Caco-2 (cell line): ENCODE results near the gene PDGFC. TPM values are rescaled to one million over a fixed set of nuclear protein-coding genes. Genes with fewer than 3 reads are reported as not detected.

Experiments
- BruUV-seq: library from RNA; stranded (reverse); fragments of 400-500 nt; replicated peaks from 2 replicates; lab custom pipeline; 2021; lab: Mats Ljungman, UMichigan
- CTCF ChIA-PET: fragments of 300-600 bp; sonication (Branson Sonifier 250); formaldehyde crosslinking; loops from one replicate; lab custom pipeline; 2022; ENCODE audit warnings: antibody characterized with exemption; lab: Charles Lee
- POLR2A ChIA-PET: fragments of 300-600 bp; sonication (Branson Sonifier 250); formaldehyde crosslinking; loops from one replicate; lab custom pipeline; 2022; ENCODE audit warnings: antibody characterized with exemption; lab: Charles Lee
- DNase-seq, 2 experiments: peaks; one replicate each; pipeline versions ENCODE4 v3.0.0 to v3.0.0-alpha.2; 2020 to 2022
- H3K27me3 ChIP-seq: replicated peaks from 2 replicates; pipeline ENCODE4 v1.6.0; 2011; ENCODE audit warnings: low read length; ENCODE audit not compliant: control insufficient read depth, insufficient read depth
- H3K36me3 ChIP-seq: 2 replicates; pipeline ENCODE4 v1.5.1; 2011; ENCODE audit warnings: low read length; ENCODE audit not compliant: control insufficient read depth, insufficient read depth
- H3K4me1 ChIP-seq: fragments of 250-450 bp; sonication (Bioruptor Pico); 2 replicates; pipeline ENCODE4 v1.5.1; 2020; ENCODE audit warnings: mild to moderate bottlenecking
- H3K4me3 ChIP-seq: 2 replicates; pipeline ENCODE4 v1.5.1; 2011; ENCODE audit warnings: low read depth, mild to moderate bottlenecking, control low read depth, low read length
- H3K9me3 ChIP-seq: fragments of 250-450 bp; sonication (Bioruptor Pico); 2 replicates; pipeline ENCODE4 v1.5.1; 2020; ENCODE audit warnings: mild to moderate bottlenecking, moderate library complexity
- H3K27ac Mint-ChIP-seq: one replicate; pipeline ENCODE4 v1.8.0; 2022; ENCODE audit warnings: mixed read lengths; ENCODE audit not compliant: unreplicated experiment
- H3K27me3 Mint-ChIP-seq: one replicate; pipeline ENCODE4 v1.8.0; 2022; ENCODE audit warnings: mixed read lengths; ENCODE audit not compliant: insufficient read depth, unreplicated experiment
- H3K36me3 Mint-ChIP-seq: one replicate; pipeline ENCODE4 v1.8.0; 2022; ENCODE audit warnings: mild to moderate bottlenecking, mixed read lengths; ENCODE audit not compliant: insufficient read depth, unreplicated experiment
- H3K4me1 Mint-ChIP-seq: one replicate; pipeline ENCODE4 v1.8.0; 2022; ENCODE audit warnings: low read depth, mixed read lengths; ENCODE audit not compliant: unreplicated experiment
- H3K4me3 Mint-ChIP-seq: one replicate; pipeline ENCODE4 v1.8.0; 2022; ENCODE audit warnings: mild to moderate bottlenecking, moderate library complexity, mixed read lengths; ENCODE audit not compliant: unreplicated experiment
- H3K9me3 Mint-ChIP-seq: one replicate; pipeline ENCODE4 v1.8.0; 2022; ENCODE audit warnings: mixed read lengths; ENCODE audit not compliant: unreplicated experiment
- intact Hi-C: fragments of 100-400 bp; cut with micrococcal nuclease; formaldehyde crosslinking; loops from one replicate; pipeline ENCODE4 v1.10.0; 2022; ENCODE audit not compliant: unreplicated experiment
- total RNA-seq: library from RNA; stranded (reverse); gene quantifications from 2 replicates; pipeline ENCODE4 v1.2.3, GENCODE V29; 2022
- TF ChIP-seq, protein P1 (sequence below), 2 experiments: fragments of 200-600 bp in 1 of 2; IDR thresholded peaks; 1 replicate in 1 of 2; 2 replicates in 1 of 2; pipeline versions ENCODE4 v1.5.1 to v1.8.0; 2011 to 2022; ENCODE audit warnings: antibody characterized with exemption in 1 of 2, control low read depth in 1 of 2, inconsistent platforms in 1 of 2, low read depth in 1 of 2, low read length in 1 of 2, mild to moderate bottlenecking in 1 of 2, moderate library complexity in 1 of 2; ENCODE audit not compliant: insufficient read depth in 1 of 2, severe bottlenecking in 1 of 2, unreplicated experiment in 1 of 2

PDGFC gene
- total RNA-seq, 1 experiment from 2014 or later = 9.5 TPM

DNA sequence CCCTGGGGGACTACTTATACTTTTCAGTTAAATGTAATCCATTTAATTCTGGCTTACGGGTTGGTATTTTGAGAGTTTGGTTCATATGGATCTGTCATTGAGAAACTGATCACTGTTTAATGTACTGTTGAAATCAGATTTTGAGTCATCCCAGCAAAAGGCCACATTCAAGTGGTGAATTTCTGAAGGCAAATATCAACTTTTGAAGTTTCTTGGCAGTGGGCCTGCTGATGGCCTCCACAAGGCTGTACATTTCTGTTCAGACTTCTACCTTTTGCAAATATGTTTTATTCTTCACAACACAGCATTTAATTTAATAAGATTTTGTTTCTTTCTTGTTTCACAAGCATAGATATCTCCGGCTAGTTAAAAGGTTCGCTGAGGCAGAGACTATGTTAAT is 138.7 kb downstream of the PDGFC start:
- POLR2A ChIA-PET = no interaction called here
- H3K27ac Mint-ChIP-seq = no peak overlapping the region

DNA sequence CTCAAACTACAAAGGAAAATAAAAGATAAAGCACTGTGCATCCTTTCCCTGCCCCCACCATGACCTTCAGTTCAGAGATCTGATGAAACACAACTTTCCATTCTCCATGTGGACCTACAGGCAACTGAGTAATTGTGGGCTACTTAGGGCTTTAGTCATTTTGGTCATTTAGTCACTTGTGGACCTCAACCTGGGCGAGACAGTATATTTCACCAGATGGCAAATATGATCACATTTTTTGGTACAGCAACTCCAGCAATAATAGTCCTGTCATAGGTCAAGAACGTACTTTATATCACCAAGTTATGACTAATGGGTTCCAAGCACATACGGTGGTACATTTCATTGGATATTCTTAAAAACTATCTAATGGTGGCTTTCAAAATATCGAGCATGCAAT is 141.2 kb downstream of the PDGFC start:
- ChIA-PET POLR2A (no interaction called here), CTCF (no interaction called here)
- H3K36me3 Mint-ChIP-seq = no peaks in the 10 kb centered on the region
- Histone ChIP-seq H3K27me3 (no peaks in the 10 kb centered on the region), H3K36me3 (no peaks in the 10 kb centered on the region), H3K4me1 (no peaks in the 10 kb centered on the region), H3K9me3 (no peaks in the 10 kb centered on the region), H3K4me3 (no peak overlapping the region)
- no peaks in the 10 kb centered on the region for H3K4me1 Mint-ChIP-seq
- TF ChIP-seq, protein P1, sequence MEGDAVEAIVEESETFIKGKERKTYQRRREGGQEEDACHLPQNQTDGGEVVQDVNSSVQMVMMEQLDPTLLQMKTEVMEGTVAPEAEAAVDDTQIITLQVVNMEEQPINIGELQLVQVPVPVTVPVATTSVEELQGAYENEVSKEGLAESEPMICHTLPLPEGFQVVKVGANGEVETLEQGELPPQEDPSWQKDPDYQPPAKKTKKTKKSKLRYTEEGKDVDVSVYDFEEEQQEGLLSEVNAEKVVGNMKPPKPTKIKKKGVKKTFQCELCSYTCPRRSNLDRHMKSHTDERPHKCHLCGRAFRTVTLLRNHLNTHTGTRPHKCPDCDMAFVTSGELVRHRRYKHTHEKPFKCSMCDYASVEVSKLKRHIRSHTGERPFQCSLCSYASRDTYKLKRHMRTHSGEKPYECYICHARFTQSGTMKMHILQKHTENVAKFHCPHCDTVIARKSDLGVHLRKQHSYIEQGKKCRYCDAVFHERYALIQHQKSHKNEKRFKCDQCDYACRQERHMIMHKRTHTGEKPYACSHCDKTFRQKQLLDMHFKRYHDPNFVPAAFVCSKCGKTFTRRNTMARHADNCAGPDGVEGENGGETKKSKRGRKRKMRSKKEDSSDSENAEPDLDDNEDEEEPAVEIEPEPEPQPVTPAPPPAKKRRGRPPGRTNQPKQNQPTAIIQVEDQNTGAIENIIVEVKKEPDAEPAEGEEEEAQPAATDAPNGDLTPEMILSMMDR (IDR thresholded peaks at IDR 0.05; ENCODE audit: insufficient read depth in 1 of 2, low read depth in 1 of 2, low read length in 1 of 2, severe bottlenecking in 1 of 2, unreplicated experiment in 1 of 2) = no peak
- no peak overlapping the region for H3K4me3 Mint-ChIP-seq
- DNase-seq = no peak
- H3K27me3 Mint-ChIP-seq = no peaks in the 10 kb centered on the region
- BruUV-seq = no TSS peak
- intact Hi-C loops = no loop called here
- H3K27ac Mint-ChIP-seq = no peak overlapping the region
- H3K9me3 Mint-ChIP-seq = no peaks in the 10 kb centered on the region

More for the DNA sequence above, 138.7 kb downstream of the PDGFC start:
- Histone ChIP-seq H3K4me3 (no peak overlapping the region), H3K9me3 (no peaks in the 10 kb centered on the region), H3K27me3 (no peaks in the 10 kb centered on the region), H3K36me3 (no peaks in the 10 kb centered on the region), H3K4me1 (no peaks in the 10 kb centered on the region)
- BruUV-seq = no TSS peak
- H3K27me3 Mint-ChIP-seq = no peaks in the 10 kb centered on the region
- intact Hi-C loops = no loop called here
- no peak for DNase-seq
- no peaks in the 10 kb centered on the region for H3K4me1 Mint-ChIP-seq
- TF ChIP-seq, protein P1 (IDR thresholded peaks at IDR 0.05; ENCODE audit: insufficient read depth in 1 of 2, low read depth in 1 of 2, low read length in 1 of 2, severe bottlenecking in 1 of 2, unreplicated experiment in 1 of 2) = no peak
- CTCF ChIA-PET = no interaction called here
- H3K9me3 Mint-ChIP-seq = no peaks in the 10 kb centered on the region
- H3K4me3 Mint-ChIP-seq = no peak overlapping the region
- no peaks in the 10 kb centered on the region for H3K36me3 Mint-ChIP-seq

DNA sequence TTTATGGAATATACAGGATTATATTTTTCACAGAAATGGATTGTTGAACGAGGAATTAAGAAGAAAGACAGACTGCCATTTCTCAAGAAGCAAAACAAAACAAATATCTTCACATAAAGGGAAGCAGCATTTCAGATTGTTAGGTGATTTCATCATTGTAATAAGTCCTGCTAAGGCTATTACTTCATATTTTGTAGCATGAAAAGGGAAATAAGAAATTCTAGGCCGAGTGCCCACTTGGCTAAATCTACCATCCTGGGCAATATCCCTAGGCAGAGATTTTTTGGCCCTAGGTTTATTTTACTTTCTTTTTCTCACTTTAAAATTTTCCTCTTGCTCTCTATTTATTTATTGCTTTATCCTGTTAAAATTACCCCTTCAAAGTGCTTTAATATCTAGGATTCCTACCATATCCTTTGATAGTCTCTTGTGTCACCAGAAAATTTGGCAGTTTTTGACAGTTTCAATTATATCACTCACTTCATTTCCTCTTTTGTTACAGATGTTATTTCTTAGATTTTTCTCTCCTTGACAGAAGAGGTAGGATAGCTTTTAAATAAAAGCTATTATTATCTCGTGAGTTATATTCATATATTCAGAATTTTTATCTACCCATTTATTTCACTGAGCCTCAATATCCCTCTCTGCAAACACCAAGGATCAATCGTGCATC is 142.3 kb downstream of the PDGFC start:
- intact Hi-C loops = no loop called here
- BruUV-seq = no TSS peak
- H3K27ac Mint-ChIP-seq = no peak overlapping the region
- ChIA-PET CTCF (no interaction called here), POLR2A (no interaction called here)
- Histone ChIP-seq H3K27me3 (no peaks in the 10 kb centered on the region), H3K36me3 (no peaks in the 10 kb centered on the region), H3K4me3 (no peak overlapping the region), H3K9me3 (no peaks in the 10 kb centered on the region), H3K4me1 (no peaks in the 10 kb centered on the region)
- H3K4me3 Mint-ChIP-seq = no peak overlapping the region
- no peaks in the 10 kb centered on the region for H3K36me3 Mint-ChIP-seq
- no peak for DNase-seq
- no peaks in the 10 kb centered on the region for H3K9me3 Mint-ChIP-seq
- H3K27me3 Mint-ChIP-seq = no peaks in the 10 kb centered on the region
- no peaks in the 10 kb centered on the region for H3K4me1 Mint-ChIP-seq
- TF ChIP-seq, protein P1 (IDR thresholded peaks at IDR 0.05; ENCODE audit: insufficient read depth in 1 of 2, low read depth in 1 of 2, low read length in 1 of 2, severe bottlenecking in 1 of 2, unreplicated experiment in 1 of 2) = no peak
